ENCODE results near the gene ACBD6.
"Not testable (repeated sequence)": the region's sequence is repeated elsewhere in the genome, so short reads cannot be mapped to it uniquely, and the experiment has no call there.

ACBD6 gene

GRCh38 chr1:180502361-180503279 lies at the start of gene ACBD6:
Gene ACBD6, minus strand, starts transcription at chr1:180502577. Its CDS starts 311 bp downstream, at chr1:180502266.
- FAIRE-seq (peak; percentile 70), DNase-seq (ENCODE audit: extremely low spot score, insufficient read length, low read depth) (peak; percentile 77)

- DNase-seq (ENCODE audit: extremely low spot score, insufficient read length, low read depth) (no peak), FAIRE-seq (no peak)
These were observed 49.6 kb upstream of the ACBD6 start for GRCh38 chr1:180551997-180552396.

- FAIRE-seq (no peak), DNase-seq (ENCODE audit: extremely low spot score, insufficient read length, low read depth) (no peak)
These were observed 47.9 kb upstream of the ACBD6 start for GRCh38 chr1:180550241-180550640.

GRCh38 chr1:180549770-180550169 lies 47.4 kb upstream of the ACBD6 start:
- FAIRE-seq; DNase-seq (ENCODE audit: extremely low spot score, insufficient read length, low read depth): not testable (repeated sequence)

GRCh38 chr1:180548686-180549317 lies 46.4 kb upstream of the ACBD6 start:
- FAIRE-seq (no peak), DNase-seq (ENCODE audit: extremely low spot score, insufficient read length, low read depth) (no peak)

GRCh38 chr1:180545991-180546390 lies 43.6 kb upstream of the ACBD6 start:
- DNase-seq (ENCODE audit: extremely low spot score, insufficient read length, low read depth) (no peak), FAIRE-seq (no peak)

GRCh38 chr1:180544050-180544449 lies 41.7 kb upstream of the ACBD6 start:
- DNase-seq (ENCODE audit: extremely low spot score, insufficient read length, low read depth) (no peak), FAIRE-seq (no peak)

GRCh38 chr1:180542838-180543145 lies 40.4 kb upstream of the ACBD6 start:
- no peak for DNase-seq (ENCODE audit: extremely low spot score, insufficient read length, low read depth)
- FAIRE-seq: no peak

GRCh38 chr1:180542113-180542837 lies 39.9 kb upstream of the ACBD6 start:
- no peak for FAIRE-seq

GRCh38 chr1:180540697-180541594 lies 38.6 kb upstream of the ACBD6 start:
- DNase-seq (ENCODE audit: extremely low spot score, insufficient read length, low read depth) (no peak), FAIRE-seq (no peak)

More at GRCh38 chr1:180542113-180542837, 39.9 kb upstream of the ACBD6 start:
- DNase-seq (ENCODE audit: extremely low spot score, insufficient read length, low read depth): no peak

GRCh38 chr1:180539136-180539535 lies 36.8 kb upstream of the ACBD6 start:
- no peak for FAIRE-seq
- DNase-seq (ENCODE audit: extremely low spot score, insufficient read length, low read depth): no peak

GRCh38 chr1:180536821-180537372 lies 34.5 kb upstream of the ACBD6 start:
- FAIRE-seq: no peak
- DNase-seq (ENCODE audit: extremely low spot score, insufficient read length, low read depth): no peak

- no peak for FAIRE-seq
These were observed 33.1 kb upstream of the ACBD6 start for GRCh38 chr1:180535418-180535999.

GRCh38 chr1:180534214-180534613 lies 31.8 kb upstream of the ACBD6 start:
- DNase-seq (ENCODE audit: extremely low spot score, insufficient read length, low read depth) (no peak), FAIRE-seq (no peak)

More at GRCh38 chr1:180535418-180535999, 33.1 kb upstream of the ACBD6 start:
- DNase-seq (ENCODE audit: extremely low spot score, insufficient read length, low read depth): no peak

- DNase-seq (ENCODE audit: extremely low spot score, insufficient read length, low read depth) (peak; percentile 37), FAIRE-seq (peak; percentile 83)
These were observed 31.1 kb upstream of the ACBD6 start for GRCh38 chr1:180533266-180533987.

GRCh38 chr1:180532854-180533253 lies 30.5 kb upstream of the ACBD6 start:
- DNase-seq (ENCODE audit: extremely low spot score, insufficient read length, low read depth) (no peak), FAIRE-seq (no peak)

GRCh38 chr1:180530501-180530900 lies 28.1 kb upstream of the ACBD6 start:
- FAIRE-seq (no peak), DNase-seq (ENCODE audit: extremely low spot score, insufficient read length, low read depth) (no peak)

GRCh38 chr1:180528868-180529470 lies 26.6 kb upstream of the ACBD6 start:
- FAIRE-seq (no peak), DNase-seq (ENCODE audit: extremely low spot score, insufficient read length, low read depth) (no peak)

Measured in GM18507 (cell line).